HFFc6 (cell line): ENCODE data around the gene AATF. TPM values are rescaled to one million over a fixed set of nuclear protein-coding genes. Genes with fewer than 3 reads are reported as not detected.

Experiments
- DNase-seq: peaks from one replicate; pipeline ENCODE4 v3.0.0-alpha.2; 2018
- H3K27ac Mint-ChIP-seq: 2 replicates; pipeline ENCODE4 v1.8.0; 2020; ENCODE audit warnings: mild to moderate bottlenecking, mixed read lengths
- H3K27me3 Mint-ChIP-seq: 2 replicates; pipeline ENCODE4 v1.8.0; 2021; ENCODE audit warnings: mild to moderate bottlenecking, moderate library complexity, mixed read lengths; ENCODE audit not compliant: insufficient read depth
- H3K36me3 Mint-ChIP-seq: 2 replicates; pipeline ENCODE4 v1.8.0; 2021; ENCODE audit warnings: low read depth, mixed read lengths
- H3K4me1 Mint-ChIP-seq: 2 replicates; pipeline ENCODE4 v1.8.0; 2020; ENCODE audit warnings: low read depth, mixed read lengths
- H3K4me3 Mint-ChIP-seq: 2 replicates; pipeline ENCODE4 v1.8.0; 2020; ENCODE audit warnings: mild to moderate bottlenecking, moderate library complexity, mixed read lengths
- H3K9me3 Mint-ChIP-seq: 2 replicates; pipeline ENCODE4 v1.8.0; 2020; ENCODE audit warnings: mild to moderate bottlenecking, mixed read lengths
- CTCF ChIP-seq: fragments of 200-600 bp; sonication (generic); IDR thresholded peaks from 2 replicates; pipeline ENCODE4 v1.5.0; 2021; ENCODE audit warnings: antibody characterized with exemption, mild to moderate bottlenecking
- total RNA-seq, 6 experiments: library from RNA; stranded (reverse); fragmentation: NEBNext Ultra II Directional; extraction: Animal tissue kit (Norgen Biotek cat#: 25700); gene quantifications; 2 replicates in 1 of 6; 3 replicates in 5 of 6; pipeline ENCODE4 v1.2.3, GENCODE V29; 2021

The AATF gene
- total RNA-seq, 6 experiments from 2014 or later: 45.1 to 57.1 (median 52.7) TPM

- H3K4me1 Mint-ChIP-seq: no peaks in the 10 kb centered on the region
- H3K36me3 Mint-ChIP-seq: peaks cover 17% of the 10 kb centered on the region; the same call in 1 of the 2 replicates
- H3K27ac Mint-ChIP-seq: no peak overlapping the region
- no peak for DNase-seq
- no peak overlapping the region for H3K4me3 Mint-ChIP-seq
- no peaks in the 10 kb centered on the region for H3K9me3 Mint-ChIP-seq
- no peak for TF ChIP-seq CTCF
- no peaks in the 10 kb centered on the region for H3K27me3 Mint-ChIP-seq
Measured at GRCh38 chr17:37031493-37032083, 82.8 kb downstream of the AATF start.

GRCh38 chr17:37037590-37038155 lies 88.9 kb downstream of the AATF start:
- Mint-ChIP-seq H3K27ac (no peak overlapping the region), H3K4me1 (no peaks in the 10 kb centered on the region), H3K9me3 (no peaks in the 10 kb centered on the region), H3K27me3 (no peaks in the 10 kb centered on the region), H3K36me3 (peaks cover 19% of the 10 kb centered on the region), H3K4me3 (no peak overlapping the region)
- TF ChIP-seq CTCF: no peak
- DNase-seq: no peak

- no peak overlapping the region for H3K27ac Mint-ChIP-seq
- no peak for TF ChIP-seq CTCF
- H3K36me3 Mint-ChIP-seq: peaks cover 17% of the 10 kb centered on the region
- no peak overlapping the region for H3K4me3 Mint-ChIP-seq
- no peak for DNase-seq
- H3K4me1 Mint-ChIP-seq: peaks cover 7% of the 10 kb centered on the region
- no peaks in the 10 kb centered on the region for H3K9me3 Mint-ChIP-seq
- no peaks in the 10 kb centered on the region for H3K27me3 Mint-ChIP-seq
Measured at GRCh38 chr17:37039269-37039668, 90.5 kb downstream of the AATF start.

- Mint-ChIP-seq H3K9me3 (no peaks in the 10 kb centered on the region), H3K4me3 (no peak overlapping the region), H3K27ac (no peak overlapping the region), H3K36me3 (peaks cover 10% of the 10 kb centered on the region), H3K4me1 (peaks cover 7% of the 10 kb centered on the region), H3K27me3 (no peaks in the 10 kb centered on the region)
- no peak for DNase-seq
- no peak for TF ChIP-seq CTCF
Measured at GRCh38 chr17:37041932-37042331, 93.2 kb downstream of the AATF start.

GRCh38 chr17:37043201-37043600 lies 94.4 kb downstream of the AATF start:
- no peaks in the 10 kb centered on the region for H3K9me3 Mint-ChIP-seq
- H3K27me3 Mint-ChIP-seq: no peaks in the 10 kb centered on the region
- TF ChIP-seq CTCF: no peak
- H3K27ac Mint-ChIP-seq: no peak overlapping the region
- H3K36me3 Mint-ChIP-seq: no peaks in the 10 kb centered on the region
- no peak overlapping the region for H3K4me3 Mint-ChIP-seq
- peaks cover 15% of the 10 kb centered on the region for H3K4me1 Mint-ChIP-seq
- no peak for DNase-seq
